RWPE2 (cell line): ENCODE measurements around the gene CITED4.

ENCODE experiments used
- ATAC-seq: fragments of 200-7000 bp; cut with Tn5 transposase; 3 replicates; pipeline ENCODE4 v1.9.1; 2021; ENCODE audit warnings: low read depth
- DNase-seq: peaks from one replicate; pipeline ENCODE4 v3.0.0-alpha.2; 2020; ENCODE audit warnings: low spot score
- H3K27ac ChIP-seq: fragments of 450-650 bp; 2 replicates; pipeline ENCODE4 v1.5.1; 2017; ENCODE audit warnings: mild to moderate bottlenecking; ENCODE audit not compliant: poor library complexity, severe bottlenecking
- H3K27me3 ChIP-seq: fragments of 250-450 bp; sonication (Bioruptor Pico); 2 replicates; pipeline ENCODE4 v1.5.1; 2021; ENCODE audit warnings: mild to moderate bottlenecking, moderate library complexity; ENCODE audit not compliant: insufficient read depth, poor library complexity, severe bottlenecking
- H3K36me3 ChIP-seq: fragments of 250-450 bp; sonication (Bioruptor Pico); 2 replicates; pipeline ENCODE4 v1.5.1; 2020; ENCODE audit warnings: low read depth, mild to moderate bottlenecking, moderate library complexity
- H3K4me1 ChIP-seq: fragments of 250-450 bp; sonication (Bioruptor Pico); 2 replicates; pipeline ENCODE4 v1.5.1; 2021; ENCODE audit warnings: mild to moderate bottlenecking, moderate library complexity; ENCODE audit not compliant: insufficient read depth, poor library complexity, severe bottlenecking
- H3K4me3 ChIP-seq: fragments of 250-450 bp; sonication (Bioruptor Pico); 2 replicates; pipeline ENCODE4 v1.5.1; 2021; ENCODE audit warnings: mild to moderate bottlenecking, moderate library complexity; ENCODE audit not compliant: severe bottlenecking
- H3K9me3 ChIP-seq: fragments of 250-450 bp; sonication (Bioruptor Pico); 2 replicates; pipeline ENCODE4 v1.5.1; 2021; ENCODE audit warnings: mild to moderate bottlenecking, moderate library complexity; ENCODE audit not compliant: severe bottlenecking
- TF ChIP-seq, protein P1 (sequence below): fragments of 450-650 bp; IDR thresholded peaks from one replicate; pipeline ENCODE4 v1.5.1; 2017; ENCODE audit warnings: mild to moderate bottlenecking, moderate library complexity; ENCODE audit not compliant: poor library complexity, severe bottlenecking

CITED4 gene

GRCh38 chr1:40884055-40884795 lies 22.1 kb upstream of the CITED4 start:
- Histone ChIP-seq H3K27me3 (no peaks in the 10 kb centered on the region), H3K4me1 (peaks cover 29% of the 10 kb centered on the region), H3K9me3 (no peaks in the 10 kb centered on the region), H3K4me3 (no peak overlapping the region), H3K36me3 (no peaks in the 10 kb centered on the region), H3K27ac (no peak overlapping the region)
- TF ChIP-seq, protein P1, sequence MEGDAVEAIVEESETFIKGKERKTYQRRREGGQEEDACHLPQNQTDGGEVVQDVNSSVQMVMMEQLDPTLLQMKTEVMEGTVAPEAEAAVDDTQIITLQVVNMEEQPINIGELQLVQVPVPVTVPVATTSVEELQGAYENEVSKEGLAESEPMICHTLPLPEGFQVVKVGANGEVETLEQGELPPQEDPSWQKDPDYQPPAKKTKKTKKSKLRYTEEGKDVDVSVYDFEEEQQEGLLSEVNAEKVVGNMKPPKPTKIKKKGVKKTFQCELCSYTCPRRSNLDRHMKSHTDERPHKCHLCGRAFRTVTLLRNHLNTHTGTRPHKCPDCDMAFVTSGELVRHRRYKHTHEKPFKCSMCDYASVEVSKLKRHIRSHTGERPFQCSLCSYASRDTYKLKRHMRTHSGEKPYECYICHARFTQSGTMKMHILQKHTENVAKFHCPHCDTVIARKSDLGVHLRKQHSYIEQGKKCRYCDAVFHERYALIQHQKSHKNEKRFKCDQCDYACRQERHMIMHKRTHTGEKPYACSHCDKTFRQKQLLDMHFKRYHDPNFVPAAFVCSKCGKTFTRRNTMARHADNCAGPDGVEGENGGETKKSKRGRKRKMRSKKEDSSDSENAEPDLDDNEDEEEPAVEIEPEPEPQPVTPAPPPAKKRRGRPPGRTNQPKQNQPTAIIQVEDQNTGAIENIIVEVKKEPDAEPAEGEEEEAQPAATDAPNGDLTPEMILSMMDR = no peak
- DNase-seq = no peak
- ATAC-seq = no peak

- TF ChIP-seq, protein P1 = no peak
- DNase-seq (no peak), ATAC-seq (no peak)
- H3K27me3 ChIP-seq = no peaks in the 10 kb centered on the region
- peaks cover 6% of the 10 kb centered on the region for H3K9me3 ChIP-seq
- H3K4me3 ChIP-seq = no peak overlapping the region
- peak overlapping the region; percentile 98 for H3K27ac ChIP-seq
- H3K4me1 ChIP-seq = peaks cover 33% of the 10 kb centered on the region
- no peaks in the 10 kb centered on the region for H3K36me3 ChIP-seq
Observed at GRCh38 chr1:40880813-40881549, 18.8 kb upstream of the CITED4 start.

- Histone ChIP-seq H3K9me3 (peaks cover 6% of the 10 kb centered on the region), H3K4me3 (no peak overlapping the region), H3K27ac (peak overlapping the region; percentile 98), H3K36me3 (no peaks in the 10 kb centered on the region), H3K4me1 (peaks cover 39% of the 10 kb centered on the region), H3K27me3 (no peaks in the 10 kb centered on the region)
- TF ChIP-seq, protein P1 = no peak
- ATAC-seq (no peak), DNase-seq (no peak)
Observed at GRCh38 chr1:40879482-40880175, 17.5 kb upstream of the CITED4 start.

DNA sequence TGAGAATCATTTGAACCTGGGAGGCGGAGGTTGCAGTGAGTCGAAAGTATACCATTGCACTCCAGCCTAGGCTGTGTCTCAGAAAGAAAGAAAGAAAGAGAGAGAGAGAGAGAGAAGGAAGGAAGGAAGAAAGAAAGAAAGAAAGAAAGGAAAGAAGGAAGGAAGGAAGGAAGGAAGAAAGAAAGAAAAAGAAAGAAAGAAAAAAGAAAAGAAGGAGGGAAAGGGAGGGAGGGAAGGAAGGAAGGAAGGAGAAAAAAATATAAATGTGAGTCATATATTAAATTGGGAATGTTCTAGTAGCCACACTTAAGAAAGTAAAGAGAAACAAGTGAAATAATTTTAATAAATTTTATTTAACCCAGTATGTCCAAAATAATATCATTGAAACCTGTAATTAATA lies 16.7 kb upstream of the CITED4 start:
- H3K36me3 ChIP-seq = no peaks in the 10 kb centered on the region
- ATAC-seq (no peak), DNase-seq (no peak)
- no peaks in the 10 kb centered on the region for H3K27me3 ChIP-seq
- TF ChIP-seq, protein P1 = no peak
- no peak overlapping the region for H3K4me3 ChIP-seq
- H3K27ac ChIP-seq = peak overlapping the region; percentile 98
- peaks cover 39% of the 10 kb centered on the region for H3K4me1 ChIP-seq
- H3K9me3 ChIP-seq = peaks cover 6% of the 10 kb centered on the region
